AG04449 (cell line): Measurements from ENCODE around the gene SLC25A52.

Source experiments
- CTCF ChIA-PET: fragments of 350-600 bp; formaldehyde crosslinking; extraction: SDS; loops from one replicate; lab custom pipeline; 2021; ENCODE audit warnings: antibody characterized with exemption; lab: Yijun Ruan, JAX
- POLR2A ChIA-PET: fragments of 400-600, 350-600 bp; formaldehyde crosslinking; extraction: SDS; loops from one replicate; lab custom pipeline; 2020; ENCODE audit warnings: antibody characterized with exemption, inconsistent platforms; lab: Yijun Ruan, JAX
- DNase-seq: peaks from one replicate; pipeline ENCODE4 v3.0.0-alpha.2; 2010; ENCODE audit warnings: low read depth, low spot score
- H3K4me3 ChIP-seq: 2 replicates; pipeline ENCODE4 v1.5.1; 2011; ENCODE audit warnings: low read depth, mild to moderate bottlenecking, control low read depth, low read length
- CTCF ChIP-seq: IDR thresholded peaks from one replicate; pipeline ENCODE4 v1.5.1; 2011; ENCODE audit warnings: mild to moderate bottlenecking, moderate library complexity, low read length, control low read depth, inconsistent platforms; ENCODE audit not compliant: insufficient read depth; ENCODE audit errors: missing control alignments

Gene SLC25A52

DNA sequence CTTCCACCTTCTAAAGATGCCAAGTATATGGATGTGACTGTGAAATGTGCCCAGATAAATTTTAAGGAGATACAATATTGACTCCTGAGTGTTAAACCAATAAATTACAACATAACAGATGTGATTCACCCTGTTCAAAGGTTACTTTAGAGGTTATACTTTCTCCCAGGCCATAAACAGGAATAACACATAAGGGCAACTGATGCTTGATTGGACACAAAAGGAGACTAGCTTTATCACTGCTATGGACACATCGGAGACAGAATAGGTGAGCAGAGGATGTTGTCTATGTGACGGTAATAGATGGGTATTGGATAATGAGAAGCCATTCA is 31.9 kb upstream of the SLC25A52 start:
- DNase-seq, result no peak
- H3K4me3 ChIP-seq, result no peak overlapping the region
- ChIA-PET CTCF (no interaction called here), POLR2A (no interaction called here)
- TF ChIP-seq CTCF, result no peak

DNA sequence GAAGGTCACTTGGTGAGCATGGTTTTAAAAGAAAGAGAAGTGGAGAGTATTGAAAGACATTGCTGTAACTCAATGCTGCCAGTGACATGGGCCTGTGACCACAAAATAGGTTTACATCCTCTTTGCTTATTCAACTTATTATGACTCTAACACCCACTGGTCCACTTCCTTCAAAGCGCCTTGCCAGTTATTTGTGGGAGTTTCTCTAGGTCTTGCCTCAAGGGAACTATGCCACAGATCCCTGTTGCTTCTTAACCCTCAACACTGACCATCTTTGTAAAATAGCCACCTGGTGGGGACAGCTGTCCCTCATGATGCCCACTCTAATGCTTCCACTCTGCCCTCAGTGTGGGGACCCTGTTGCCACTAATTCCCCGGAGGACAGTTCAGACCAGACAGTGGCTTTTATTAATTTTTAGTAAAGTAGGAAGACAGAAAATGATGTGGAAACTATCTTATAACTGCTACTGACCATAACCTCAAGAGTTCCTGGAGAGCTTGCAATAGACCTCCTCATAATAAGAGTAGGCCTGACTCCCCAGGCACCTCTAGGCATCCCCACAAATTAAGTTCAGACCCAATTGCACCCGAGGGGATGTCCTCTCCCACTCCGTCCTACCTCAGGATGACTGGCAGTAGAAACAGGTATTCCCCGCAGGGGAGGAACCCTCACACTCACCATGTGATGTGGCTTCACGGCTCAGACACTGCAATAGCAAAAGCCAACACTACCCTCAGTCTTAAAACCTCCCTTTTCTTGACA is 31.3 kb upstream of the SLC25A52 start:
- POLR2A ChIA-PET, result no interaction called here

GRCh38 chr18:31789409-31789808 is 28.7 kb upstream of the SLC25A52 start:
- no peak overlapping the region for H3K4me3 ChIP-seq
- no peak for TF ChIP-seq CTCF
- ChIA-PET CTCF (no interaction called here), POLR2A (no interaction called here)
- no peak for DNase-seq

More for the DNA sequence above, 31.3 kb upstream of the SLC25A52 start:
- no peak for TF ChIP-seq CTCF
- H3K4me3 ChIP-seq, result no peak overlapping the region
- CTCF ChIA-PET, result no interaction called here
- DNase-seq, result no peak

DNA sequence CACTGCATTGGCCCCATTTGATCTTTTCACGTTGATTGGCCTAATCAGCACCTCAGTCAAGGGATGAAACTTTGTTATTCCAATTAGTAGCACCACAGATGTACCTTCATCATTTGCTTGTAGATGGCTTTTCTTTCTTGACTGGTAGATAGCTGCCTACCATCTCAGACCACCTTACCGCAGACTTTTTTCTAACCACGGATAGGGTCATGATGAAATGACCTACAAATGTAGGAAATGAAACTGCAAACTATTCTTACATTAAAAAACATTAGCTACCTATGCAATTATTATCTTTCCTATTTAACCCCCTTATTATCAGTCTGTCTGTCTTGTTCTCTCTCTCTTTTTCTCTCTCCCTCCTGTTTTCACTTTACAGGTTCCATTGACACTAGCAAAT is 22.4 kb upstream of the SLC25A52 start:
- no peak for TF ChIP-seq CTCF
- H3K4me3 ChIP-seq, result no peak overlapping the region
- POLR2A ChIA-PET, result no interaction called here
- no peak for DNase-seq
- CTCF ChIA-PET, result no interaction called here

DNA sequence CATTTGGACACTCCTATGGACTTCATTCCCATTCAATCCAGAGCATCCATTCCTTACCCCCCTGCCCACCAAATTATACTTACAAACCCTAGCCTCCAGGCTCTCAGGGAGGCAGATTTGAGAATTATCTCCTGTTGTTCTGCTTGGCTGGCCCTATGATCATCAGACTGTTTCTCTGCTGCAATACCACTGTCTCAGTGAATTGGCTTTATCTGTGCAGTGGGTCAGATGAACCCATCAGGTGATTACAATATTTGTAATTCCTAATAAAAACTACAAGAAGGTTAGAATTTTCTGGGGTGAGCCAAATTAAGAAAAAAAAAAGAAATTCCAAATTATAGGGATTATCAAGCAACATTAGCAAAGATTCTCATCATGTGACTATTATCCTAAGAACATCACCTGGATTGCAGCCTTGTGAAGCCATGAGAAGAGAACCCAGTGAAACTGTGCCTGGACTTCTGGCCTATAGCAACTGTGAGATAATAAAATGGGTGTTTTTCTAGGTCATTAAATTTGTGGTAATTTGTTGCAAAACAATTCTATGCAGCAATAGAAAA is 17.8 kb upstream of the SLC25A52 start:
- POLR2A ChIA-PET, result no interaction called here
- DNase-seq, result no peak
- CTCF ChIA-PET, result no interaction called here
- TF ChIP-seq CTCF, result no peak
- no peak overlapping the region for H3K4me3 ChIP-seq

- no peak for TF ChIP-seq CTCF
- DNase-seq, result no peak
- H3K4me3 ChIP-seq, result no peak overlapping the region
- CTCF ChIA-PET, result no interaction called here
- POLR2A ChIA-PET, result no interaction called here
These were observed 15.4 kb upstream of the SLC25A52 start for GRCh38 chr18:31776093-31776492.
